GM18505 (cell line): ENCODE data around the gene CRYBB2.
"Not testable (repeated sequence)": the region's sequence is repeated elsewhere in the genome, so short reads cannot be mapped to it uniquely, and the experiment has no call there.

Experiments used
- ATAC-seq: cut with Tn5 transposase; IDR thresholded peaks from one replicate; pipeline ENCODE4 v1.9.1; 2021; ENCODE audit not compliant: unreplicated experiment
- POLR2A ChIP-seq: IDR thresholded peaks from 4 replicates; pipeline ENCODE4 v1.6.1; 2011; ENCODE audit warnings: borderline replicate concordance; ENCODE audit not compliant: insufficient read depth, insufficient read length; ENCODE audit errors: extremely low read depth

CRYBB2 gene

GRCh38 chr22:25205847-25206246 is 13.6 kb upstream of the CRYBB2 start:
- TF ChIP-seq POLR2A = no peak
- ATAC-seq = no peak

GRCh38 chr22:25206998-25207397 is 12.4 kb upstream of the CRYBB2 start:
- no peak for ATAC-seq
- no peak for TF ChIP-seq POLR2A

- no peak for ATAC-seq
Observed at GRCh38 chr22:25207553-25208157, 11.8 kb upstream of the CRYBB2 start.

GRCh38 chr22:25208328-25208727 is 11.1 kb upstream of the CRYBB2 start:
- no peak for ATAC-seq
- TF ChIP-seq POLR2A = no peak

More at GRCh38 chr22:25207553-25208157, 11.8 kb upstream of the CRYBB2 start:
- no peak for TF ChIP-seq POLR2A

- TF ChIP-seq POLR2A = no peak
- ATAC-seq = no peak
Observed at GRCh38 chr22:25208743-25209505, 10.5 kb upstream of the CRYBB2 start.

- no peak for ATAC-seq
- TF ChIP-seq POLR2A = no peak
Observed at GRCh38 chr22:25210793-25211192, 8.6 kb upstream of the CRYBB2 start.

- no peak for ATAC-seq
- no peak for TF ChIP-seq POLR2A
Observed at GRCh38 chr22:25212337-25212736, 7.1 kb upstream of the CRYBB2 start.

GRCh38 chr22:25213221-25213620 is 6.2 kb upstream of the CRYBB2 start:
- ATAC-seq = no peak
- no peak for TF ChIP-seq POLR2A

GRCh38 chr22:25216230-25216629 is 3.2 kb upstream of the CRYBB2 start:
- ATAC-seq = no peak
- TF ChIP-seq POLR2A = no peak

- no peak for TF ChIP-seq POLR2A
- ATAC-seq = no peak
Observed at GRCh38 chr22:25219948-25220442, 556 bp downstream of the CRYBB2 start.

- ATAC-seq = no peak
Observed at GRCh38 chr22:25221790-25222189, 2.4 kb downstream of the CRYBB2 start.

GRCh38 chr22:25223269-25223850 is 3.9 kb downstream of the CRYBB2 start:
- no peak for ATAC-seq
- no peak for TF ChIP-seq POLR2A

More at GRCh38 chr22:25221790-25222189, 2.4 kb downstream of the CRYBB2 start:
- TF ChIP-seq POLR2A = no peak

- TF ChIP-seq POLR2A = no peak
Observed at GRCh38 chr22:25228822-25229221, 9.4 kb downstream of the CRYBB2 start.

GRCh38 chr22:25230760-25231159 is 11.3 kb downstream of the CRYBB2 start:
- ATAC-seq = not testable (repeated sequence)

More at GRCh38 chr22:25228822-25229221, 9.4 kb downstream of the CRYBB2 start:
- ATAC-seq = no peak
